Neural cell (in vitro differentiated cells): ENCODE data around the gene CARS2. TPM values are rescaled to one million over a fixed set of nuclear protein-coding genes. Genes with fewer than 3 reads are reported as not detected.

Experiments
- H2AFZ ChIP-seq: fragments of 200-600, 300-800 bp; sonication (generic), shearing (Covaris generic); 2 replicates; pipeline ENCODE4 v1.6.0; 2014; ENCODE audit warnings: low read depth, mild to moderate bottlenecking, antibody characterized with exemption, low read length, moderate library complexity
- H3F3A ChIP-seq: fragments of 200-600 bp; shearing (Covaris generic); 2 replicates; pipeline ENCODE4 v1.6.1; 2016; ENCODE audit warnings: mild to moderate bottlenecking, moderate library complexity, mixed read lengths, antibody characterized with exemption, low read length; ENCODE audit not compliant: insufficient read depth, poor library complexity, severe bottlenecking
- H3K27ac ChIP-seq: fragments of 200-600, 300-800 bp; sonication (generic), shearing (Covaris generic); 2 replicates; pipeline ENCODE4 v1.5.1; 2014; ENCODE audit warnings: mild to moderate bottlenecking, low read length, moderate library complexity
- H3K27me3 ChIP-seq: fragments of 300-800, 200-600 bp; sonication (generic), shearing (Covaris generic); 2 replicates; pipeline ENCODE4 v1.6.0; 2014; ENCODE audit warnings: mild to moderate bottlenecking, low read depth, low read length, moderate library complexity; ENCODE audit not compliant: insufficient read depth
- H3K36me3 ChIP-seq: fragments of 300-800, 200-600 bp; sonication (generic), shearing (Covaris generic); 2 replicates; pipeline ENCODE4 v1.5.1; 2014; ENCODE audit warnings: mild to moderate bottlenecking, antibody characterized with exemption, low read length, moderate library complexity; ENCODE audit not compliant: insufficient read depth
- H3K4me2 ChIP-seq: fragments of 300-800, 200-600 bp; sonication (generic), shearing (Covaris generic); 2 replicates; pipeline ENCODE4 v1.6.0; 2014; ENCODE audit warnings: mild to moderate bottlenecking, low read length
- H3K4me3 ChIP-seq: fragments of 300-800, 200-600 bp; sonication (generic), shearing (Covaris generic); 2 replicates; pipeline ENCODE4 v1.5.1; 2014; ENCODE audit warnings: mild to moderate bottlenecking, low read length, moderate library complexity
- H3K79me2 ChIP-seq: fragments of 200-600 bp; shearing (Covaris generic); replicated peaks from 2 replicates; pipeline ENCODE4 v1.6.0; 2014; ENCODE audit warnings: mild to moderate bottlenecking, low read length, moderate library complexity; ENCODE audit not compliant: insufficient read depth
- H3K9ac ChIP-seq: fragments of 300-800, 200-600 bp; sonication (generic), shearing (Covaris generic); 2 replicates; pipeline ENCODE4 v1.6.1; 2016; ENCODE audit warnings: mild to moderate bottlenecking, low read length, mixed read lengths
- H3K9me2 ChIP-seq: fragments of 200-600 bp; shearing (Covaris generic); 2 replicates; pipeline ENCODE4 v1.6.1; 2016; ENCODE audit warnings: mild to moderate bottlenecking, low read length, mixed read lengths; ENCODE audit not compliant: insufficient read depth
- H3K9me3 ChIP-seq: fragments of 200-600, 300-800 bp; sonication (generic), shearing (Covaris generic); 2 replicates; pipeline ENCODE4 v1.6.1; 2016; ENCODE audit warnings: mild to moderate bottlenecking, mixed run types, low read length, moderate library complexity, mixed read lengths
- H4K20me1 ChIP-seq: fragments of 200-600 bp; shearing (Covaris generic); 2 replicates; pipeline ENCODE4 v1.6.1; 2016; ENCODE audit warnings: mild to moderate bottlenecking, mixed run types; ENCODE audit not compliant: insufficient read depth
- CTCF ChIP-seq: fragments of 450-650 bp; IDR thresholded peaks from 2 replicates; pipeline ENCODE4 v1.5.1; 2014; ENCODE audit warnings: antibody characterized with exemption, mild to moderate bottlenecking, moderate library complexity; ENCODE audit not compliant: poor library complexity, severe bottlenecking
- EP300 ChIP-seq: fragments of 450-650 bp; conservative IDR thresholded peaks from 2 replicates; pipeline ENCODE4 v1.6.1; 2014; ENCODE audit warnings: antibody characterized with exemption, mild to moderate bottlenecking, moderate library complexity; ENCODE audit not compliant: poor library complexity, severe bottlenecking
- EZH2 ChIP-seq: fragments of 200-600, 300-800 bp; shearing (Covaris generic), sonication (generic); IDR thresholded peaks from 2 replicates; pipeline ENCODE4 v1.6.1; 2014; ENCODE audit warnings: antibody characterized with exemption, low read length, borderline replicate concordance, mild to moderate bottlenecking; ENCODE audit not compliant: insufficient read depth, poor library complexity, severe bottlenecking
- MXI1 ChIP-seq: fragments of 450-650 bp; conservative IDR thresholded peaks from 2 replicates; pipeline ENCODE4 v1.6.1; 2014; ENCODE audit warnings: antibody characterized with exemption, mild to moderate bottlenecking; ENCODE audit not compliant: poor library complexity, severe bottlenecking
- POLR2AphosphoS5 ChIP-seq: IDR thresholded peaks from 2 replicates; pipeline ENCODE4 v1.6.1; 2012
- RAD21 ChIP-seq: fragments of 450-650 bp; conservative IDR thresholded peaks from 2 replicates; pipeline ENCODE4 v1.6.1; 2014; ENCODE audit warnings: antibody characterized with exemption, mild to moderate bottlenecking, moderate library complexity
- REST ChIP-seq: IDR thresholded peaks from 2 replicates; pipeline ENCODE4 v1.6.1; 2012; ENCODE audit warnings: borderline replicate concordance
- SMC3 ChIP-seq: fragments of 450-650 bp; conservative IDR thresholded peaks from 2 replicates; pipeline ENCODE4 v1.6.1; 2014; ENCODE audit warnings: antibody characterized with exemption, mild to moderate bottlenecking, moderate library complexity; ENCODE audit not compliant: poor library complexity
- TAF1 ChIP-seq: IDR thresholded peaks from 2 replicates; pipeline ENCODE4 v1.6.1; 2012; ENCODE audit warnings: low read depth
- polyA plus RNA-seq: library from polyadenylated mRNA; depleted of rRNA; stranded (reverse); fragments of >200 nt; gene quantifications from 2 replicates; pipeline ENCODE4 v1.2.3, GENCODE V29; 2014

CARS2 gene
- polyA plus RNA-seq, 1 donor from 2014 or later, result 92.2 TPM

DNA sequence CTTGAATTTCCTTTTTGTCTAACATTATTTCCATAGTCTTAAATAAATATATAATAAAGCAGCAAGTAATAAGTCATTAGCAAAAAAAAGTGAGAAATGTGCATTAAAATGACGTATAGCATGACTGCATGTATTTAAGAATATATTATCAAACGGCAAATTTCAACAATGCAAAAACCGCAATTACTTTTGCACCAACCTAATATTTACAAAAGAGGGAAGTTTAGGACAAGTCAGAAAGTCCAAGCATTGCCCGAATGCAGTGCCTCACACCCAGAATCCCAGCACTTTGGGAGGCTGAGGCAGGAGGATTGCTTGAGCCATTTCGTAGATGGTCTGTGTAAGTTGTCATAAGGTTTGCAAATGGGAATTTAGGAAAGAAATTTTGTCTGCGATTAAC lies 100.8 kb downstream of the CARS2 start:
- Histone ChIP-seq H3K9me2 (no peaks in the 10 kb centered on the region), H3K9ac (no peak overlapping the region), H3K36me3 (no peaks in the 10 kb centered on the region), H3K4me3 (no peak overlapping the region), H3K9me3 (no peaks in the 10 kb centered on the region), H3K27me3 (no peaks in the 10 kb centered on the region), H3K4me2 (no peak overlapping the region), H3K27ac (no peak overlapping the region), H3K79me2 (no peaks in the 10 kb centered on the region), H4K20me1 (no peaks in the 10 kb centered on the region), H2AFZ (no peak overlapping the region), H3F3A (no peaks in the 10 kb centered on the region)
- no peak for TF ChIP-seq SMC3

DNA sequence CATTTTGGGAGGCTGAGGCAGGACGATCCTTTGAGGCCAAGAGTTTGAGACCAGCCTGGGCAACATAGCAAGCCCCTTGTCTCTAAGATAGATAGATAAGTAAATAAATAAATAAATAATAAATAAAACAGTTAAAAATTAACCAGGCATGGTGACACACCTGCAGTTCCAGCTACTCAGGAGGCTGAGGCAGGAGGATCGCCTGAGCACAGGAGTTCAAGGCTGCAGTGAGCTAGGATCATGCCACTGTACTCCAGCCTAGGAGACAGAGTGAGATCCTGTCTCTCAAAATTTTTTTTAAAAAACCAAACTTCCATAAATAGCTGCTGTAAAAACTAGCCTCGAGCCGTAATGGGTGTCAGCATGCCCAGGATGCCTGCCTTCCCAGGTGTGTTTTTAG lies 104.9 kb downstream of the CARS2 start:
- H3K79me2 ChIP-seq, result no peaks in the 10 kb centered on the region

More for the DNA sequence above, 104.9 kb downstream of the CARS2 start:
- no peaks in the 10 kb centered on the region for H3K36me3 ChIP-seq
- no peak for TF ChIP-seq EP300
- no peak for TF ChIP-seq CTCF
- no peak for TF ChIP-seq RAD21
- TF ChIP-seq TAF1, result no peak
- TF ChIP-seq POLR2AphosphoS5, result no peak
- TF ChIP-seq SMC3, result no peak
- TF ChIP-seq REST, result no peak
- TF ChIP-seq MXI1, result no peak
- TF ChIP-seq EZH2, result no peak
- no peak overlapping the region for H3K4me3 ChIP-seq
- H4K20me1 ChIP-seq, result no peaks in the 10 kb centered on the region
- H3K27ac ChIP-seq, result no peak overlapping the region
- no peaks in the 10 kb centered on the region for H3K9me3 ChIP-seq
- H3F3A ChIP-seq, result no peaks in the 10 kb centered on the region
- H3K27me3 ChIP-seq, result no peaks in the 10 kb centered on the region
- no peaks in the 10 kb centered on the region for H3K9me2 ChIP-seq
- no peak overlapping the region for H2AFZ ChIP-seq
- H3K9ac ChIP-seq, result no peak overlapping the region
- H3K4me2 ChIP-seq, result no peak overlapping the region
